Endothelial cell of umbilical vein (primary cell): ENCODE data around the gene WNT10A. TPM values are rescaled to one million over a fixed set of nuclear protein-coding genes. Genes with fewer than 3 reads are reported as not detected.

Source experiments
- BruUV-seq: library from RNA; stranded (reverse); fragments of 400-500 nt; replicated peaks from 2 replicates; lab custom pipeline; 2021; lab: Mats Ljungman, UMichigan
- CTCF ChIA-PET: fragments of 300-600, 350-600 bp; sonication (Branson Sonifier 250); formaldehyde crosslinking; loops from one replicate; lab custom pipeline; 2021; ENCODE audit warnings: antibody characterized with exemption, inconsistent platforms; lab: Charles Lee
- POLR2A ChIA-PET: fragments of 300-600, 350-600 bp; sonication (Branson Sonifier 250); formaldehyde crosslinking; loops from one replicate; lab custom pipeline; 2021; ENCODE audit warnings: antibody characterized with exemption, inconsistent platforms; lab: Charles Lee
- DNase-seq: peaks from one replicate; pipeline ENCODE4 v3.0.0-alpha.2; 2011; ENCODE audit warnings: low read depth, low spot score
- FAIRE-seq: peaks from 2 replicates; lab custom pipeline; 2011; peaks lifted over from hg19 to GRCh38; lab: Jason Lieb, UNC
- H2AFZ ChIP-seq: 2 replicates; pipeline ENCODE4 v1.6.0; 2012; ENCODE audit warnings: low read depth, low read length, control low read depth, inconsistent platforms
- H3K27ac ChIP-seq: 2 replicates; pipeline ENCODE4 v1.5.1; 2011; ENCODE audit warnings: low read depth, mild to moderate bottlenecking, control low read depth, low read length, moderate library complexity; ENCODE audit not compliant: insufficient read depth
- H3K27me3 ChIP-seq, 2 experiments: 2 replicates each; pipeline versions ENCODE4 v1.6.0 to v1.6.1; 2011; ENCODE audit warnings: low read length in 2 of 2, mixed read lengths in 1 of 2; ENCODE audit not compliant: control insufficient read depth in 2 of 2, insufficient read depth in 2 of 2
- H3K36me3 ChIP-seq, 2 experiments: 2 replicates in 1 of 2; 3 replicates in 1 of 2; pipeline ENCODE4 v1.5.1; 2011; ENCODE audit warnings: low read length in 2 of 2, mild to moderate bottlenecking in 1 of 2, moderate library complexity in 1 of 2; ENCODE audit not compliant: control insufficient read depth in 2 of 2, insufficient read depth in 2 of 2; ENCODE audit errors: extremely low read depth in 1 of 2
- H3K4me1 ChIP-seq: 3 replicates; pipeline ENCODE4 v1.5.1; 2011; ENCODE audit warnings: mild to moderate bottlenecking, low read length; ENCODE audit not compliant: control insufficient read depth, insufficient read depth; ENCODE audit errors: extremely low read depth
- H3K4me2 ChIP-seq: 2 replicates; pipeline ENCODE4 v1.6.1; 2011; ENCODE audit warnings: low read length, control low read depth, mixed read lengths; ENCODE audit not compliant: insufficient read depth
- H3K4me3 ChIP-seq, 3 experiments: fragments of 200-600 bp in 1 of 3; sonication (generic), shearing (Covaris generic) in 1 of 3; replicated peaks in 1 of 3; 2 replicates each; pipeline ENCODE4 v1.5.1; 2011 to 2016; ENCODE audit warnings: control low read depth in 3 of 3, low read length in 3 of 3, mild to moderate bottlenecking in 2 of 3, inconsistent platforms in 1 of 3, low read depth in 1 of 3, moderate library complexity in 1 of 3; ENCODE audit not compliant: insufficient read depth in 1 of 3
- H3K79me2 ChIP-seq: 2 replicates; pipeline ENCODE4 v1.6.0; 2012; ENCODE audit warnings: low read length, inconsistent platforms; ENCODE audit not compliant: control insufficient read depth, insufficient read depth
- H3K9ac ChIP-seq: replicated peaks from 2 replicates; pipeline ENCODE3; 2011; ENCODE audit warnings: low read length, control low read depth; ENCODE audit not compliant: insufficient read depth; ENCODE audit errors: extremely low read depth
- H3K9me1 ChIP-seq: replicated peaks from 3 replicates; pipeline ENCODE4 v1.6.0; 2011; ENCODE audit warnings: mild to moderate bottlenecking, low read length; ENCODE audit not compliant: control insufficient read depth, insufficient read depth; ENCODE audit errors: extremely low read depth
- H3K9me3 ChIP-seq: replicated peaks from 2 replicates; pipeline ENCODE4 v1.5.1; 2012; ENCODE audit warnings: low read length, inconsistent platforms; ENCODE audit not compliant: control insufficient read depth, insufficient read depth
- H4K20me1 ChIP-seq: replicated peaks from 2 replicates; pipeline ENCODE3; 2011; ENCODE audit warnings: mild to moderate bottlenecking, low read length; ENCODE audit not compliant: control insufficient read depth, insufficient read depth; ENCODE audit errors: extremely low read depth
- EZH2 ChIP-seq: IDR thresholded peaks from 2 replicates; pipeline ENCODE4 v1.6.1; 2012; ENCODE audit warnings: borderline replicate concordance, low read depth, mild to moderate bottlenecking, moderate library complexity, low read length, inconsistent platforms; ENCODE audit not compliant: severe bottlenecking
- FOS ChIP-seq: IDR thresholded peaks from 2 replicates; pipeline ENCODE4 v1.6.1; 2011; ENCODE audit warnings: mild to moderate bottlenecking, low read length, moderate library complexity, borderline replicate concordance; ENCODE audit not compliant: insufficient read depth
- GATA2 ChIP-seq: IDR thresholded peaks from 2 replicates; pipeline ENCODE4 v1.7.0; 2011; ENCODE audit warnings: low read depth, mild to moderate bottlenecking, moderate library complexity, mixed read lengths, low read length; ENCODE audit not compliant: insufficient read length, insufficient read depth
- JUN ChIP-seq: IDR thresholded peaks from 2 replicates; pipeline ENCODE4 v1.6.1; 2011; ENCODE audit warnings: borderline replicate concordance, low read depth; ENCODE audit not compliant: insufficient read length, insufficient read depth
- MYC ChIP-seq: IDR thresholded peaks from one replicate; pipeline ENCODE4 v1.6.1; 2011; ENCODE audit warnings: mild to moderate bottlenecking, low read depth, low read length
- POLR2A ChIP-seq: IDR thresholded peaks from 2 replicates; pipeline ENCODE4 v1.6.1; 2012; ENCODE audit warnings: low read depth, mild to moderate bottlenecking, control low read depth, low read length
- POLR2AphosphoS5 ChIP-seq: IDR thresholded peaks from 2 replicates; pipeline ENCODE4 v1.6.1; 2012; ENCODE audit warnings: low read depth, mild to moderate bottlenecking, control low read depth, low read length, moderate library complexity; ENCODE audit not compliant: insufficient read depth
- dilution Hi-C: fragments of 300-500 bp; cut with MboI; formaldehyde crosslinking; loops from one replicate; pipeline ENCODE4 v1.15.0; 2019; ENCODE audit warnings: low sequenced_read_pairs; ENCODE audit not compliant: extremely low pct_ligation_motif_present
- intact Hi-C: fragments of 100-400 bp; cut with micrococcal nuclease; formaldehyde crosslinking; loops from one replicate; pipeline ENCODE4 v1.10.0; 2022
- polyA plus RNA-seq, 4 experiments: library from polyadenylated mRNA; depleted of rRNA in 3 of 4; stranded (reverse) in 3 of 4; unstranded in 1 of 4; fragments of >200 nt; gene quantifications; 2 replicates each; pipeline versions ENCODE4 v1.2.1 to v1.2.3, GENCODE V29; 2011 to 2012; ENCODE audit warnings: missing spikeins in 1 of 4
- total RNA-seq: library from RNA; stranded (reverse); gene quantifications from 2 replicates; pipeline ENCODE4 v1.2.3, GENCODE V29; 2021
- TF ChIP-seq, protein P1 (sequence below): IDR thresholded peaks from 2 replicates; pipeline ENCODE4 v1.6.1; 2011; ENCODE audit not compliant: insufficient read depth, insufficient read length
- TF ChIP-seq, protein P2 (sequence below), 2 donors: IDR thresholded peaks; 1 replicate in 1 of 2; 2 replicates in 1 of 2; pipeline ENCODE4 v1.5.1; 2011; ENCODE audit warnings: low read length in 2 of 2, mild to moderate bottlenecking in 2 of 2, moderate library complexity in 2 of 2, control low read depth in 1 of 2, inconsistent platforms in 1 of 2, low read depth in 1 of 2; ENCODE audit not compliant: insufficient read depth in 1 of 2; ENCODE audit errors: extremely low read depth in 1 of 2

The WNT10A gene
- total and polyA plus RNA-seq, 2 donors (not counting 3 experiments of a cell fraction or from before 2014, with no cell fraction given) = not detected

DNA sequence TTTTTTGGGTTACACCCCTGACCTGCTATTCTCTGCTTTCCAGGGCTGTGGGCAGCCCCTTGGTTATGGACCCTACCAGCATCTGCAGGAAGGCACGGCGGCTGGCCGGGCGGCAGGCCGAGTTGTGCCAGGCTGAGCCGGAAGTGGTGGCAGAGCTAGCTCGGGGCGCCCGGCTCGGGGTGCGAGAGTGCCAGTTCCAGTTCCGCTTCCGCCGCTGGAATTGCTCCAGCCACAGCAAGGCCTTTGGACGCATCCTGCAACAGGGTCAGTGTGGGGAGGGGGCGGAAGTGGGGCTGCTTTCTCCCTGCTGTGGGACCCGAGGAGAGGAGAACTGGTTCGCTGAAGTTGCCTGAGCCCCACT, 9.7 kb upstream of the WNT10A start:
- H4K20me1 ChIP-seq = no peaks in the 10 kb centered on the region
- H3K4me1 ChIP-seq = no peaks in the 10 kb centered on the region
- BruUV-seq = no TSS peak
- peaks cover 76 to 79% of the 10 kb centered on the region in 2 experiments for H3K27me3 ChIP-seq
- dilution Hi-C loops = no loop called here
- no peaks in the 10 kb centered on the region for H3K79me2 ChIP-seq
- H3K9ac ChIP-seq = no peak overlapping the region
- FAIRE-seq (no peak), DNase-seq (no peak)
- CTCF ChIA-PET = no interaction called here
- H2AFZ ChIP-seq = no peak overlapping the region
- H3K36me3 ChIP-seq = no peaks in the 10 kb centered on the region
- H3K4me2 ChIP-seq = no peak overlapping the region
- no peaks in the 10 kb centered on the region for H3K9me3 ChIP-seq
- TF ChIP-seq JUN = no peak
- TF ChIP-seq POLR2AphosphoS5 = no peak
- TF ChIP-seq, protein P1, sequence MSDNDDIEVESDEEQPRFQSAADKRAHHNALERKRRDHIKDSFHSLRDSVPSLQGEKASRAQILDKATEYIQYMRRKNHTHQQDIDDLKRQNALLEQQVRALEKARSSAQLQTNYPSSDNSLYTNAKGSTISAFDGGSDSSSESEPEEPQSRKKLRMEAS = no peak
- no peak for TF ChIP-seq MYC
- no peak for TF ChIP-seq POLR2A
- no peak for TF ChIP-seq GATA2
- no peak for TF ChIP-seq FOS
- TF ChIP-seq EZH2 = no peak
- TF ChIP-seq, protein P2, sequence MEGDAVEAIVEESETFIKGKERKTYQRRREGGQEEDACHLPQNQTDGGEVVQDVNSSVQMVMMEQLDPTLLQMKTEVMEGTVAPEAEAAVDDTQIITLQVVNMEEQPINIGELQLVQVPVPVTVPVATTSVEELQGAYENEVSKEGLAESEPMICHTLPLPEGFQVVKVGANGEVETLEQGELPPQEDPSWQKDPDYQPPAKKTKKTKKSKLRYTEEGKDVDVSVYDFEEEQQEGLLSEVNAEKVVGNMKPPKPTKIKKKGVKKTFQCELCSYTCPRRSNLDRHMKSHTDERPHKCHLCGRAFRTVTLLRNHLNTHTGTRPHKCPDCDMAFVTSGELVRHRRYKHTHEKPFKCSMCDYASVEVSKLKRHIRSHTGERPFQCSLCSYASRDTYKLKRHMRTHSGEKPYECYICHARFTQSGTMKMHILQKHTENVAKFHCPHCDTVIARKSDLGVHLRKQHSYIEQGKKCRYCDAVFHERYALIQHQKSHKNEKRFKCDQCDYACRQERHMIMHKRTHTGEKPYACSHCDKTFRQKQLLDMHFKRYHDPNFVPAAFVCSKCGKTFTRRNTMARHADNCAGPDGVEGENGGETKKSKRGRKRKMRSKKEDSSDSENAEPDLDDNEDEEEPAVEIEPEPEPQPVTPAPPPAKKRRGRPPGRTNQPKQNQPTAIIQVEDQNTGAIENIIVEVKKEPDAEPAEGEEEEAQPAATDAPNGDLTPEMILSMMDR (IDR thresholded peaks at IDR 0.05; ENCODE audit: extremely low read depth in 1 of 2, insufficient read depth in 1 of 2, low read depth in 1 of 2, low read length in 2 of 2) = no peak
- intact Hi-C loops = loop anchor here (10.0 kb wide), 1 partner anchor 284 kb away; no protein-coding TSS in a partner anchor
- H3K4me3 ChIP-seq = no peak overlapping the region
- H3K27ac ChIP-seq = no peak overlapping the region
- POLR2A ChIA-PET = no interaction called here
- H3K9me1 ChIP-seq = no peaks in the 10 kb centered on the region
